GM12873 (cell line): Measurements from ENCODE around the gene FBP1.
A peak's percentile ranks its signal among the peaks of the same experiment; 100 is the strongest.

Source experiments
- TF ChIP-seq, protein P1 (sequence below): IDR thresholded peaks from 2 replicates; pipeline ENCODE4 v1.5.1; 2012; ENCODE audit warnings: low read depth, mild to moderate bottlenecking, moderate library complexity, low read length, control low read depth; ENCODE audit not compliant: insufficient read depth; ENCODE audit errors: missing control alignments

Gene FBP1

DNA sequence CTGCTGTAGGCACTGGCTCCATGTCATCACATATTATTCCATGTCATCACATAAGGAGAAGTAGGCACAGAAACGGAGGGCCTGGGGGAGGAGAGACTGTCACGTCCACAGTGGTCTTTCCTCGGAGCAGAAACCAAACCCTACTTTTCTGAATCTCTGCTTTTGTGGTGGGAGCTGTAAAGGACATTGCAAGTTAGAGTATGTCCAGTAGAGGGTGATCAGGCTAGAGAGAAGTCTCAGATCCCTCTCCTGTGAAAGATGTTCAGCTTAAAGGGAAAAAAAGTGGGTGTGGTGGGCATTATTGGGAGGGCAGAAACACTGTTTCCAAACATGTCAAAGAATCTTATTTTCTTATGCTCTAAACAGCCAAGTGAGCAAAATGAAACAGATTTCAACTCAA, 26.3 kb downstream of the FBP1 start:
- TF ChIP-seq, protein P1, sequence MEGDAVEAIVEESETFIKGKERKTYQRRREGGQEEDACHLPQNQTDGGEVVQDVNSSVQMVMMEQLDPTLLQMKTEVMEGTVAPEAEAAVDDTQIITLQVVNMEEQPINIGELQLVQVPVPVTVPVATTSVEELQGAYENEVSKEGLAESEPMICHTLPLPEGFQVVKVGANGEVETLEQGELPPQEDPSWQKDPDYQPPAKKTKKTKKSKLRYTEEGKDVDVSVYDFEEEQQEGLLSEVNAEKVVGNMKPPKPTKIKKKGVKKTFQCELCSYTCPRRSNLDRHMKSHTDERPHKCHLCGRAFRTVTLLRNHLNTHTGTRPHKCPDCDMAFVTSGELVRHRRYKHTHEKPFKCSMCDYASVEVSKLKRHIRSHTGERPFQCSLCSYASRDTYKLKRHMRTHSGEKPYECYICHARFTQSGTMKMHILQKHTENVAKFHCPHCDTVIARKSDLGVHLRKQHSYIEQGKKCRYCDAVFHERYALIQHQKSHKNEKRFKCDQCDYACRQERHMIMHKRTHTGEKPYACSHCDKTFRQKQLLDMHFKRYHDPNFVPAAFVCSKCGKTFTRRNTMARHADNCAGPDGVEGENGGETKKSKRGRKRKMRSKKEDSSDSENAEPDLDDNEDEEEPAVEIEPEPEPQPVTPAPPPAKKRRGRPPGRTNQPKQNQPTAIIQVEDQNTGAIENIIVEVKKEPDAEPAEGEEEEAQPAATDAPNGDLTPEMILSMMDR, result no peak

DNA sequence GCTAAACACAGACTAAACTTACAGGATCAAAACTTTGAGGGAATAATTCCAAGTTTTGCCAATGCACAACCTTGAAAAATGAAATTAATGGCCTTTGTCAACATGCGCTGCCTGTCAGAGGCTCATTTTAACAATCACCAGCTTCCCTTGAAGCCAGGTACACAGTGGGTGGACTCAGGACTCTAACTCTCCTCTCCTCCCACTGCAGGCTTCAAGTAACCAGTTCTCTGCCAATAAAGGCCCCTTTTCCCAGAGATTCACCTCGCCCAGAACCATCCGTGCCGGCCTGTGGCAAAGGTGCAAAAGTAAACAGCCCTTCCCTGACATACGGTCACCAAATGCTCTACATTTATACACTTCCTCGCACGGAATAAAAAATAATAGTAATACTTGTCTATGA, 27.2 kb downstream of the FBP1 start:
- TF ChIP-seq, protein P1, result no peak

DNA sequence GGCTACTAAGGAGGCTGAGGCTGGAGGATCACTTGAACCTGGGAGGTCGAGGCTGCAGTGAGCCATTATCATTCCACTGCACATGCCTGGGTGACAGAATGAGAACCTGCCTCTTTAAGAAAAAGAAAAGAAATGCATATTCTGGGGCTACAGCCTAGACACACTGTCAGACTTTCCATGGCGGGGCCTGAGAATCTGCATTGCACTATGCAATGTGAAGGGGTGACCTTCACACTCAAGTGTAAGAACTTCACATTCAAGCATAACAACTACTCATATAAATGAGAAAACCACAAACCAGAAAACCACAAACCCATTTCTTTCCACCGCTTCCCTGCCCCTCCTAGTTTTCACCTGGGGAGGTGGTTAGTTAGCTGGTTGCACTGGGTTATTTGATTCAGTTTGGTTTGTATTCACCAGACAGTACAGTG, 27.7 kb downstream of the FBP1 start:
- TF ChIP-seq, protein P1, result no peak

DNA sequence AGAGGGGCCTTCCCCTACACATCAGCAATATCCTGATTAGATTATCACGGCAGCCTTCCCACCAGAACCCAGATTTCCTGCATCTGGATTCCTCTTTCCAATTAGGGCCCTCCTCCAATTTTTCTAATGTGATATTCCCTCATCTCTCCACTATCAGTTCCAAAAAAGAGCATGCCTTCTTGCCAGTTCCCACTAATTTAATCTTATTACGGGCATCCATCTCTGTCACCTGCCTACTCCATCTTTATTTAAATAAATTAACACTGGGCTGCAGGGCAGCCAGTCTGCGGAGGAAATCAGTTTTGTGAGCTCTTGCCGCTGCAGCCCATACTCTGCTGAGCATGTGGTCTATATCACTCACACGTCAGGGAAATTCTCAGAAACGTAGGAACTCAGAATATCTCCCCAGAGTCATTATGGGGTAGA, 29.1 kb downstream of the FBP1 start:
- TF ChIP-seq, protein P1, result no peak

DNA sequence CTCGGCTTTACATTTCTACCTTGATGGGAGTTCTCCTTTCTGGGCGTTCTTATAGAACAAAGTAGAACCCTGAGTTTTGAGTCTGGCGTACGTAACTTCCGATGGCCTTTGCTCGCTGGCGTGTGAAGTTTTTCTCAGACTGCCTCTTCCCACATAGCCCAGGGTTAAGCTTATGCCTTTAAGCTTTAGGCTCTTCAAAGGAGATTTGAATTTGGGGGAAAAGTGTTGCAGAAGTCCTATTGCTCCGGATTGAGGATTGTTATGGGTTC, 32.0 kb downstream of the FBP1 start:
- TF ChIP-seq, protein P1, result no peak

DNA sequence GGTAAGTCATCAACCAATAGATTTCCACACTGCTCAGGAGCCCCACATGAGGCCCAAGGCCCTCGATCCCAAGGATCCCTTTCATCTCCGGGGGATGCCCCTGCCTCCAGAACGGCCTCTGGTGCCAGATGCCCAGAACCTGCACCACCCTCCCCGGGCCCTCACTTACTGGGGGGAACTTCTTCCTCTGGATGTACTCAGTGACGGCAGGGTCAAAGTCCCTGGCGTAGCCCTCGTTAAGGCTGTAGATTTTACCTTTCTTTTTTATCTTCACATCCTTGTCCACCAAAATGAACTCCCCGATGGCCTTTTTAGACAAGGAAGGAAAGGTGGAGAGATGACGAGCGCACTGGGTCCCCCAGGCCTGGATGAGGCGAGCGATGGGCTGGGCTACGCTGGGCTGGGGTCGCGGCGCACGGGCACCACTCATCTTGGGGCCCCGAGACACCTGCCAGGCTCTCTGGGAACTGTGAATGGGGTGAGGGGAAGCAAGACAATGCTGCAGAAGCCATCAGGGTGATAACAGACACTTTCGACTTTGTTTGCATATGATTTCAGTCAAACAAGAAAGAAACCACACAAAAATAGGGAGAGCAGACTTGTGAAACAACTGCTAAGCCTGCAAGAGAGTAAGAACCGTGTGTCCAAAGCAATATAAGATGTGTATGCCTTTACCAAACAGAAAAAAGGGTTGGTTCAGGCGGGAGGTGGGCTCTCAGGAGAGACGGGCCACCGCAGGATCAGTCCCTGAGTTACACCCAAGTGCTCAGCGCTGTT, 32.5 kb downstream of the FBP1 start:
- TF ChIP-seq, protein P1, result no peak

DNA sequence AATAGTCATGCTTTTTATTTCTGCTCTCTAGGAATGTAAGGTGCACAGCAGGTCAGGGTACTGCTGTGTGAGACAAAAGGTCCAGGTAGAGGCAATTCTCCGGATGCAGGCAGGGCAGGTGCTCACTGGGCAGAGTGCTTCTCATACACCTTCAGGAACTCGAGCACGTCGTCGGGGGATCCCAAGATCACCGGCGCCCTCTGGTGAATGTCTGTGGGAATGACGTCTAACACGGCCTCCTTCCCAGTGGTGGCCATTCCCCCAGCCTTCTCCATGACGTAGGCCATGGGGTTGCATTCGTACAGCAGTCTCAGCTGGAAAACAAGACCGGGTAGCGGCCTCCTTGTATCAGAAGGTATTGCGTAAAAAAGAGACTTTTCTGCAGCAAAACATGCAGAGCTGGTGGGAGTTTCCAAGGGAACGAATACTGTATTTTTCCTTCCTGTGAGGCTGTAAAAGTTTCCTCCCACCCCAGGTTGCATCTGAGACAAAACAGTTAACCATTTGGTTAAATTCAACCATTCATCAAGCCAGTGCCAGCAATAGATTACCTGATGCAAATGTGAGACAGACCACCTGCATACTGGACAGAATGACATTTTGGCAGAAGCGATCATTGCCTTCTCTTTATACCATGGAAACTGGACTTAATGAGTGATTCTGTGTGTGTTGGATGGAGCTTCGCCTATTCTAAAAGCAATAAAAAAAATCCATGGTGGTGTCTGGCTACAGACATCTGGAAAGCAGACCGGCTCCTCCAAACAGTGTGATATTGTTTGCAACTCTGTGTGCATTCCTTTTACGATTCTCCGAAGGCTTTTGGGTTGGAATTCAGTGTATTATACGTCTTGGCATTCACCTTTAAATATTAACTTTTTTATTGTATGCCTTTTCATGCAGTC, 35.8 kb downstream of the FBP1 start:
- TF ChIP-seq, protein P1, result peak; percentile 88
